ENCODE data around the gene HDAC4.

GRCh38 chr2:239276851-239277250 is 124.0 kb downstream of the HDAC4 start:
- TF ChIP-seq CTCF (IDR thresholded peaks at IDR 0.05; ENCODE audit: insufficient read depth, low read length, poor library complexity, severe bottlenecking): no peak
- no peak for TF ChIP-seq EZH2phosphoT487 (conservative IDR thresholded peaks at IDR 0.05; ENCODE audit: low read length)
